NCI-H2171 (cell line): ENCODE measurements around the gene TMC3.
"Not testable (repeated sequence)": the region's sequence is repeated elsewhere in the genome, so short reads cannot be mapped to it uniquely, and the experiment has no call there.

ENCODE experiments used
- DNase-seq: peaks from one replicate; lab custom pipeline; 2025; lab: John Stamatoyannopoulos, UW

Gene TMC3

DNA sequence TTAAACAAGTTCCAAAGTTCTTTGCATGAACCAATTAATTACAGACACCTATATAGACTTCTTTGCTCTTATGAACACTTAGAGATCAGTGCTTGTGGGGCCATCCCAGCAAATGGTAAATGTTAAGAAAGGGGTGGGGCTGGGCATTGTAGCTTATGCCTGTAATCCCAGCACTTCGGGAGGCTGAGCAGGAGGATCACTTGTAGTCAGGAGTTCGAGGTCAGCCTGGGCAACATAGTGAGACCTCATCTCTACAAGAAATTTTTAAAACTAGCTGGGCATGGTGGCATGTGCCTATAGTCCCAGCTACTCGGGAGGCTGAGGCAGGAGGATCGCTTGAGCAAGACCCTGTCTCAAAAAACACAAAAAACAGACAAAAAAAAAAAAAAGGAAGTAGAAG, 30.6 kb downstream of the TMC3 start:
- DNase-seq: no peak

DNA sequence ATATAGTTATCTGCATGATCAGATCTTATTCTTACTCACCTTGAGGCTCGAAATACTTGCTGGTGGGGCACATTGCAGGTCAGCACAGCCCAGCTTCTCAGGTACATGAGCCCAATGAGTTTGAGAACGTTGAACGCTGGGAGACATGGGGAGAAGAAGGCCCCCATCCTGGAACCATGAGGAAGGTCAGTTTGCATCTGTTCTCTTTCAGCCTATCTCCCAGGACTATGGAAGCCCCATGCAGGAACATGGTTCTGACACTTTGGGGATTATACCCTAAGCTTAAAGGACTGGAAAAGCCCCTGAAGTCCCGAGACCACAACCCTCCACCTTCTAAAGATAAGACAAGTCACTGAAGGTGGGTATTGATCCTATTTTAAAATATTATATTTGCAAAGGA, 32.7 kb downstream of the TMC3 start:
- no peak for DNase-seq

DNA sequence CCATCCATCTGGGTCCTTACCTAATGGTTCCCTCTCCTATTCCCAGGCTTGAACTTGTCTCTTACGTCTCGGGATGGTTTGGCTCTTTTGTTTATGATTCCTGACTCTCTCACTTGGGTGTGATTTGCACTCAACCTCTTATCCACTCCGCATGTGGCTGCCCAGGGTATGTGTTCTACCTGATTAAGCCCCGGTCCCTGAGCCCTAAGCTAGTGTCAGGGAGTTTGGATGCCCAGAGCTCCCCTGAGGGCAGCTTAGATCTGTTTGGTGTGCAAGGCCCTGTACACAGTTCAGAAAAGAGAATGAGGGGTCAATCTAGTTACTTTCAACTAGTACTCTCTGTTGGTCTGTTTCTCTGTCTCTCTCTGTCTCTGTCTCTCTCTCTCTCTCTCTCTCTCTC, 34.2 kb downstream of the TMC3 start:
- no peak for DNase-seq

DNA sequence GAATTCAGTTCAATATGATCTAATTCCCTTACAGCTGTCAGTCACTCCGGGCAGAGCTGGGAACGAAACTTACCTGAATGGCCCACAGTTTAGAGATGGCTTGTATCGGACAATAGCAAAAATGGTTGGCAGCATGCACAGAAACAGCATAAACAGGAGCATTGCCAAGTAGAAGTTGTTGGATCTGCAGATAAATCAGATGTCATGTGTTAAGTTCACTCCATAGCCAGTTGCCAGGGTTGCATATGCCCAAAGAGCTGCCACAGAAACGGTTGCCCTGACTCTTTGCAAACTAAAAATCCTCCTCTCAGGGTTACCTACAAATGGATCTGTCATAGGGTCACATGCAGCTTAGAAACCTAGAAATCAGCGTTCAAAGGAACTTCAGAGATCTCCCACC, 34.7 kb downstream of the TMC3 start:
- no peak for DNase-seq

DNA sequence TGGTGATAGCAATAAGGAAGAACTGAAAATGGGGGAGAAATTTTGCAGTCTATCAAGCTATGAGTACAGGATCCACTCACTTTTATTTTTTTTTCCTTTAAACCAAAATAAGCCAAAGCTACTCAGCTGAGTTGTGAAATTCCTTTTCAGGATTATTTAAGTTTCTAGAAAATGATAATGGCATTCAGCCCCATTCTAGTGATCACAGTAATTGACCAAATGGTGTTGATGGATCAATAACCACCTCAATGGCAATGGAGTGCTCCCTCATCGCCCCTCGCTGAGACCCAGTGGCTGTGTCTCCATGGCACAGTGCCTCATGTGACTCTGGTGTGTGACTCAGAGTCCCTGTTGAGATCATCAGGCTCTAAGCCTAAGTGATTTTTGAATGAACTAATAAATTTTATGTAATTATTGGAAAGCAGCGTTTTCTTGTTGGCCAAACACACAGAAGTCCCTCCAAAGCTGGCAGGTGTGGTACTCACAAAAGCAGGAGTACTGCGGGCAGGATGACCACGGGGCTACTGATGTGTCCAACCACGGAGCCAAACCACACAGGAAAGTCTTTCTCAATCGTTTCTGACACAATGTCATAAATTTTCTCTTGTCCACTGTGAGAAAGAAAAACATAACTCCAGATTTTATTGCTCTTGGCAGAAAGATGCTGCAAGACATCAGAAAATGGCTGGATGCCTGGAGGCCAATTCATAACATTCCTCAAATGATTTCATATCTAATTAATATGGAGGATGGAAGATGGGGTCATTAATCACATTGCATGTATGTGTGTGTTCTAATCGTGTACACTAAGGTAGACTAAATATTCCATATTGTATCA, 35.6 kb downstream of the TMC3 start:
- no peak for DNase-seq

DNA sequence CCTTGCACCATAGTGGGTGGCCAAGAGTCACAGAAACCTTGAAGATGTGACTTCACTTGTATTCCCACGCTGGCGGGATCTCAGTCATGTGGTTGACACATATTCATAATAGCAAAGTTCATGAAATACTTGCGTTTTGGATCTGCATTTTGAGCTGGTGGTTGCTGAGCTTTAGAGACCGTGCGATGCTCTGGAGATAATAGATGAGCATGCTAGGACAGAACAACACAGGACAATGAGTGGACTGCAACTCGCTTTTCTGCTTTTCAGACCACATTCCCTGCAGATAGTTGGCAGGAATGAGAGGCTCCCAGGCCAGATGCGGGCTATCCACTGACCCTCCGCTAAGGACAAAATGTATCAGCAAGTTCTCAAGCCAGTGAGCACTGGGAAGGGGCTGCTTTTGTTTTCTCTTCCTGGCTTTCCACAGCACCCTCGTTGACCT, 36.3 kb downstream of the TMC3 start:
- DNase-seq: no peak

DNA sequence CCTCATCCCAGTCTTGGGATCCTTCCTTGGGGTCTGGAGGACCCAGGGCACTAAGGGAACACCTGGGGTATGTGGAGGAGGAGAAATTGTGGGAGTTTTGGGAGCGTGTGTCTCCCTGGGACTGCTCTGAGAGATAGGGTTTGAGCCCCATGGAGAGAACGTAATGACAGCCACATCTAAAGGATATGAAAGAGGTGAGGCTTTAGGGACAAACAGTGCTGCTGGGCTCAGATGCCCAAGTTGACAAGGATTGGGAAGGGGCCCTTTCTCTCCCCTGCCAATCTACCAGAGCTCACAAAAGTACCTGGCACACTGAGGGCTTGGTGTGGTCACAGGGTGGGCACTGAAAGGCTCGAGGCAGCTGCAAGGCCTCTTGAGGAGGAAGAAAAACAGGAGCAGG, 36.8 kb downstream of the TMC3 start:
- no peak for DNase-seq

DNA sequence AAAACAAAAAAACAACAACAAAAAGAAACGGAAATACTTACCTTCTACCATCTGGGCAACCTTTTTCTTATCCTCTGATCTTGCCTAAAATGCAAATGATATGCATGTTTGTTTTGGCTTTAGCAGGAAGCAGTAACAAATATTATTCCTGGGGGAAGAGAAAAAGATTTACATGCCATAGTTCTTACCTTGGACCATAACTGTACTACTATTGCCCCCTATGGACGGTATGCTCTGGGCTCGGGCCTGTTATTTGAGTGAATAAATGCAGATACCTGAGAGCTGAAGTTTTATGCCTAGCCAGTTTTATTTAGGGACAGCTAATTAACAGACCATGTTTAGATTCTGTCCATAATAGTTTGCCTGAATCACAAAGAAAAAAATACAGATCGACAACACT, 37.4 kb downstream of the TMC3 start:
- no peak for DNase-seq

DNA sequence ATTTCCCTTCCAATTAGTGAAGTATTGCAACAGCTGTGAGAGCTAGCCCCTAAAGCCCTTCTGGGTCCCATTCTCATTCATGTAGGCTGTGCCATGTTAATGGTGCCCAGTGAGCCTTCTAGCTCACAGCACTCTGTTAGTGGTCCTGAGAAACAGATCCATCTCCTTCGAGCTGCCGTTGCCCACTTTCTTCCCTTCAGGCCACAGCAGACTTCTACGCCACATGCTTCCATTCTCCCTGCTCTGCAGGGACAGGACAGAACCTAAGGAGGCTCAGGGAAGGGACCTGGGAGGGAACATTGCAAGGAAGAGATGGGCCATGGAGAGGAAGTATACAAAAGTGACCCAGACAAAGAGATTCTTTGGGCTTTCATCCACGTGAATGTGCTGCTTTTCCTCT, 38.4 kb downstream of the TMC3 start:
- no peak for DNase-seq

DNA sequence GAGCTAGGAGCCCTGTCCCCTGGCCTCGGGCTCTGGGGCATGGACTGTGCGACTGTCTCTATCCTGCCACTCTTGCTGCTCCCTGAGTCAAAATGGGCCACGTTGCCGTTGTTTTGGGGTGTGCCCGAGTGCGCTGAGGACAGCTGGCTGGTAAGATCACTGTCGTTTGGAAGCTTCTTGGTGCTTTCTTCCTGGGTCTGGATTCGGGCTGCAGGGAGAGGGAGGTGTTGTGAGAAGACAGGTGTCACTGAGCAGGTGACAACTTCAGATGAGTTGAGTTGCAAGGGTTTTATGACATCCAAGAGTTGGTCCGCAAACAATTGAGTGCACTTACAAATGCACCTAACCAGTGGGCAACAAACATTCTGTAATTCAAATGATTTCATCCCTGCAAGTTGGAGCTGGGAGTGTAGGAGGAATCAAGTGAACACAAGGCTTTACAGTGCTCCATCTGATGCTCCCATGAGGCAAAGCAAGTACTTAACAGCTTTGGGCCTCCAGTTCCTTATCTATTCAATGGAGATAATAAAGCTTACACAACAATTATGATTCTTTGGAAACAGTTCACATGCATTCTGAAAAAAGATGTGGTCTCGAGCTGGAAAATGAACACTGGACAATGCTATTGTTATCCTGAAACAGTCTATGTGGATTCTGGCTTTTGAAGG, 39.1 kb downstream of the TMC3 start:
- no peak for DNase-seq

DNA sequence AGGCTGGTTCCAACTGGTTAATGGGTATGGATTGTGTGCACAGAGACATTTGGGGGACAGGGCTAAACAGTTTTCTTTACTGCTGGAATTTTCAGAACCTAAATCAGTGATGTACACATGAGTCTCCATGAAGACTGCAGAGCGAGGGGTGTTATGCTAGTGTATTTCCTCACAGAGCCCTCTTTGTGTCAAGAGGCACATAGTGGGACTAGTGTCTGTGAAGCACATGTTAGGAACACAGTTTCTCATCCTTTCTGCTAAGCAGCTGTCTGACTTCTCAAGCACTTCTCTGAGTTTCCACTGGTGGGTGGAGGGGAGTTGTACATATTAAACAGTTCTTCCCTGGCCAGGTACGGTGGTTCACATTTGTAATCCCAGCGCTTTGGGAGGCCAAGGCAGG, 40.6 kb downstream of the TMC3 start:
- DNase-seq: no peak

DNA sequence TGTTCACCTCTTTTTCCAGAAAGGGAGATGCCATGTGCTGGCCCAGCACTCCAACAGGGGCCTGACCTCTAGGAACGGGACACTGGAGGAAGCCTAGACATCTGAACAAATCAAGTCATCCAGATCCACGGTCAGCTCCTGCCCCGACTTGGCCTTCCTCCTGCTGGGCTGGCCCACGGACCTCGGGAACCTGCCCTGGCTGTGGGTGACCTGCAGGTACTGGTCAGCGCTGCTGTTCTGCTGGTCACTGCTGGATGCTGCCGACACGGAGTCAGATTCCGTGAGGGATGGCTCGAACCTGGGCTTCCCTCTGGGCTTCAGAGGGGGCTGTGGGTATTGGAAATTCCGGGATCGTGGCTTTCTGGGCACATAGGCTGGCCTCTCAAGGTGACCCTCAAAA, 41.7 kb downstream of the TMC3 start:
- no peak for DNase-seq

DNA sequence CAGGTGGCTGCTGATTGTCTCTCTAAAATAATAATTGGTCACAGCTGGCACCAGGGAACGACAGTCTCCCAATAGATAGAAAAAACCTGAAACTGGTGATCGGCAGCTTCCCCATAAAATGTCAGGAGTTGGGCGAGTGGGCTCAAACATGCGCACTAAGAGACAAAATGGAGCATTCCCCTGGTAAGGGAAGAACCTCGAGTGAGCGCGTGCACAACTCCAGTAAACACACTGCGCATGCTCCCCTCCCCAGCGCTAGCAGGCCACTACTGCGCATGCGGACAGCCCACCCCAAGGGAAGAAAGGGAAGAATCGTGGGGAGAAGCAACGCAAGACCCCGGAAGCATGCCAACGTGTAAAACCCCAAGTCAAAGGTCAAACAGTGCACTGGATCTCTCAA, 42.4 kb downstream of the TMC3 start:
- no peak for DNase-seq

DNA sequence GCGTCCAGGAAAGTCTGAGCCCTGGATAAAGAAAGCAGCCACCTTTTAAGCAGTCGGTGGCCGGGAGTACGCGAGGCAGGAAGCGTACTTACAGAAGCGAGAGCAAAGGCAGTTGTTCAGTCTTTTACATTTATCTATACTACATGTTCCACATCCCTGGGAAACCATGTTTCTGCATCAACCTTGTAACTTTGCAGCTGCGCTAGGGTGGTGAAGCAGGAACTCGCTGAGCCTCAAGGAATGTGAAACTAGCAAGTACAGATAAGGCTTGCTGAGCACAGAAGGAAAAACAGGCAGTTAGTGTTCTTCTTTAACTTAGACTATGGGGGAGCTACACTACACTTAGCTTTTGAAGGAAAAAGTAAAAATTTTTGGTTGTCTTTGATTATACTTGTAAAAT, 42.9 kb downstream of the TMC3 start:
- DNase-seq: not testable (repeated sequence)

DNA sequence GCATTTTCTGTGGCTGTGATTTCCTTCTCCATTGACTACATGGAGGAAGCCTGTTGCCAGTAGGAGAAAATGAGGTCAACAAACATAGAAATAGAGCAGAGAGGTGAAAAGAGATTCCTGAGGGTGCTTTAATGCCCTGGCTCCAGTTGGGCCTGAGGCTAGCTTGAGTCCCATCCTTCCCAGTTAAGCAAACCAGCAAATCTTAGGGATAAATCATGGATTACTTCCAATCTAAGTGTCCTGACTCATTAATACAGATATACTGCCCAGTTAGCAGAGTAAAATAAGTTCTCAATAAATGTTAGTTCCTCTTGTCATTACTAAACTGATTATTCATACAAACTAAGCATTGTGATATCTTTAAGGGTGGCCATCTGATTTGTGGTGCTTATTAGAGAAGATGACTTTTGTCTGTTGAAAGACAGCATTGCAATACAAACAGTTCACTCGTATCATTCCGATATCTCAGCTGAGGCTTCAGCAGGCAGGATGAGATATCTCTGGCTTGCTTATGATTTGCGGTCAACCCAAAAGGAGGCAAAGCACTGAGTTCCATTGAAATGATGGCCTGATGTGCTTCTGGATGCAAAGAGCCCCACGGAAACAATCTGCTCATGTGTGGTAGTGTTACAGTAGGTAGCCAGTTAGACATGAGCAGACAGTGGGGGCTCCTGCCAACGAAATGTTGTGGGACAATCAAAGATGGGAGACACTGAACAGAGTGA, 43.5 kb downstream of the TMC3 start:
- no peak for DNase-seq

DNA sequence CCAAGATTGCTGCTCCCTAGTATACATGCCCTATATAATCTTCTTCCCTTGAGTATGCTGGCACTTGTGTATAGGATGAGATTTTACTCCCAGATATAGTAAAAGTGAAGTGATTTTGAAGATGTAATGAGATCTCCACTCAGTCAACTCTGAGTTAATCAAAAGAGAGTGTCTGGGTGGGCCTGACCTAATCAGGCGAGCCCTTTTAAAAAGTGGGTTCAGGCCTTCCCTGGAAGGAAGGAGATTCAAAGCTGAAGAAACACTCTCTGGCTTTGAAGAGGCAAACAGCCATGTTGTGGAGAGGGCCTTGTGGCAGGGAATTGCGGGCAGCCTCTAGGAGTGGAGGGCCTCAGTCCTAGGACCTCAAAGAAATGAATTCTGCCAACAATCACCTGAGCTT, 44.6 kb downstream of the TMC3 start:
- no peak for DNase-seq

DNA sequence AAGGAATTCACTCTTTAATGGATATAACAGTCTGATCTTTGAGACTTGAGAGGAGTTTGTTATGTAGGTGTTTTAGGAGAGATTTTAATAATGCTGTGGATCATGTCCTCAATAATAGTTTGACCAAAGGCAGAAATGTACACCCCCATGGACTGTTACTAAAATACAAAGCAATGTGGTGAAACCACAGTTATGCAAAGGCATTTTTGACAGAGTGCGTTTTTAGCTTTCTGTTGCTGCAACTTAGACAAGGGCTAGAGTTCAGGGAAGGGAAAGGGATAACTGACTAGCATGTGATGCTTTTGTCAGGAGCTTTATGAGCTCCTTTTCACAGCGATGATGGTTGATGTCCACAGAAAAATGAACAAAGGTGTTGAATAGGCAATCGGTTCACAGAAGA, 46.5 kb downstream of the TMC3 start:
- DNase-seq: no peak

DNA sequence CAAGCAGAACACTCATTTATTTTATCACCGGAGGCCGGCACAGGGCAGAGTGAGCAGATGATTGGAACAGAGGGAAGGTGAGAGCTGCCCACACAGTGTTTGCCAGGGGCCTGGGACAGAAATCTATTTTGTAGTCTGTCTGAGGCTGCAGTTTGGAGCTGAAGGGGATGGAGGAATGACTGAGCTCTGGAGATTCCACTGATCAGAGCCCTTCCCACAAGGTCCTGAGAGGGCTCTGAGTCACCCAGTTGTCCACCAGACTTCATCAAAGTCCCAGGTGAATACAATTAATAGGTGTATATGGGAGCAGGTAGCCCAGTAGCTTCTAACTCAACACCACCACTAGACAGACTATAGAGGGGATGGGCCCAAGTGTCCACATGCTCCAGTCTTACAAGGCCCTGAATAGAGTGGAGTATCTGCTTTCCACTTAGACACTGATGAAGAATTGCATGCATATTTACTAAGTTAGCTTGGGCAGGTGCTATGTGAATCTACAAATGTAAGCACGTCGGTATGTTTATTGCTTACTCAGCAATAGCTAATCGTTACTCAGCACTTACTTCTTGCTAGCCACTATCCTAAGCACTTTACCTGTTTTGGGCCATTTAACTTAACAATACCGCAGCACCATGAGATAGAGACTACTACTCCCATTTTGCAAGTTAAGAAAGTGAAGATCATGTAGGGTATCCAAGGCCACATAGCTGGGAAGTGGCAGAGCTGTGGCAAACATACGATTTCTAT, 47.4 kb downstream of the TMC3 start:
- no peak for DNase-seq

DNA sequence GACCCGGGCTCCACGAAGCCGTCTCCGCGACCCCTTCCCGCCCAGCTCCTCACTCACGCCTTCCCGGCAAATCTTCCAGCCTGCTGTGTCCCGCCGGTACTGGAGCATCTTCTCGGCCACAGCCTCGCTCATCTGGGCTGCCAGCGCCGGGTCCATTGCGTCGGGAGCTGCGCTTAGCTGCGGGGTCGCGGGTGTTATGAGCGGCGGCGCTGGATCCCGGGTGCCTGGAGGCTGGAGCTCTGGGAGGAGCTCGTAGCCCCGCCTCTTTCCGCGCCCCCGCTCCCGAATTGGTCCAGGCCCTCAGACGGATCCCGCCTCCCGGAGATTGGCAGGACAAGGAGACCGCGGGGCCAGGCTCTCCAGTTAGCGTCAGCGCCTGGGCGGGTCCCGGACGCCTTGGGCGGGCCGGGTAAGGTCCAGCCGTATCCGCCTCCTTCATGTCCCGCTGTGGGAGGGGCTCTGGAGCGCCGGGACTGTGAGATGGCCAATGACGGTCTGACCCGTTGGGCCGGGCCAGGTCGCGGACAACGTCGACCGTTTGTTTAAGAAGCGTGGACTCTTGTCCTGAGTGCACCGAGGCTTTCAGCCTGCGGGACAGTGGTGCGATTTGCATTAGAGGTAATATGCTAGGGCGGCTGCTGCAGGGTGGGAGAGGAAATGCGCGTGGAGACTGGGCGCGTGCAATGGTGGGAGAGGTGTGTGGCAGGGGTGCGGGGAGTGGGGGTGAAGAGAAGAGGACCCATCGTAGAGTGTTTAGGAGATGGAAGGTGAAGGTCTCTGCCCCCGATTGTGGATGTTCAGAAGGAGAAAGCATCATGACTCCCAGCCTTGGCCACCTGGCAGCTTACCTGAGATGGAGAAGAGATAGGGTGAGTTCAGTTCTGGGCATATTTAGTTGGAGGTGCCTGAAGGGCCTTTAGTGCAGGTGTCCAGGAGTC, 49.8 kb downstream of the TMC3 start, which contains the start of gene STARD5:
Gene STARD5 (minus strand): TSS at position 198 of the 938 bp plus-strand sequence. CDS start 42 bp downstream, at position 156.
- peak; percentile 93 for DNase-seq

DNA sequence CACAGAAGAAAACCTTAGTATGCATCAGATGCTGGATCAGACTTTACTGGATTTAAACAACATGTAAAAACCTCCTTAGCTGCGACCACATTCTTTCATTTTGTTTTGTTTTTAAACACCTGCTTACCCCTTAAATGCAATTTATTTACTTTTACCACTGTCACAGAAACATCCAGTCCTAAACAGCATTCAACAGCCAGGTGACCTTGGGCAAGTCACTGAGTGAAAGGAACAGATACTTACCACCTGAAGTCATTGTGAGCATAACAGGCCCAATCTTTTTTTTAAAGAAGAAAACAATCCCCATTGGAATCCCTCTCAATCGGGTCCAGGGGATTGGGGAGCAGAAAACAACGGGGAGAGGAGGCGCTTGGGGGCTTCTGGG, 50.5 kb downstream of the TMC3 start:
- no peak for DNase-seq

DNA sequence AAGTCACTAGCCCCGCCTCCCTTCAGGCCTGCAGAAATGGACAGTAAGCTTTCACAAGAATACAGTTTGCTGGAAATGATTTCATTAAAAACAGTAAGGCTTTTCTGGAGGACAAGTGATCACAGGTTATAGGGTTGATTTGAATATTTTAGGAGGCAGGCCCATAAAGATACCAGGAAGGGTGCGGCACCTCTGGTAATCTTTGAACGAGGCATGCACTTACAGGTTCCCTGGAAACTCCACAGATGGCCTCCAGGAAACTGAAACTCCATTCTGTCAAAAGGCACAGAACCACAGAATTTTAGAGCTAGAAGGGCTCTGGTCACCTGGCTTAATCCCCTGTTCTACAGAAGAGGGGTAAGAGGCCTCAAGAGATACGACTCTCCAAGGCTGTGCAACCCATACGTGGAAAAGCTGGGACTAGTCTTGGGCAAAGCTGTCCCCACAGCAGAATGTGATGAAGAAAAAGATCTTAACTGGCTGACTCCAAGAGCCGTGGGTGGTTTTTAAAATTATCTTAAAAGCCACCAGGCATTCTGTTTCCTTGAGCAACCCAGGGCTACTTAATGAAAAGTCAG, 51.2 kb downstream of the TMC3 start:
- no peak for DNase-seq
